DMS153 (cell line): Measurements from ENCODE around the gene SLC44A4.
"Not testable (repeated sequence)": the region's sequence is repeated elsewhere in the genome, so short reads cannot be mapped to it uniquely, and the experiment has no call there.

ENCODE experiments used
- DNase-seq: peaks from one replicate; lab custom pipeline; 2025; lab: John Stamatoyannopoulos, UW

Gene SLC44A4

DNA sequence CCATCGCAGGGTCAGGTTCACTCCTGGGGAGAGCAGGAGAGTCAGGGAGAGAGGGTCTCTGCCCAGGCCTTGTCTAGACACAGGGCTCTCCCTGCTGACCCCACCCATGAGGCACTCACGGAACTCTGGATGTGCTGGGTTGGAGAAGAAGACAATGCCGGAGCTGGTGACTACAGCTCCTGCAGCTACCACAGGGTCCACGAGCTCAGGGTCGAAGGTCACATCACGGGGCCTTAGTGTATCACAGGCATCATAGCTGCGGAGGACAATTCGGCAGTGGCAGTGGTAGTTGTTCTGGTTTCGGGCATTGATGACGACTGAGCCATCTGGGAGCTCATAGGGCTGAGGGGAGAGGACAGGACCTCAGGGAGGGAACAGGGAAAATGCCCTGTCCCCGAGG lies 18.9 kb downstream of the SLC44A4 start:
- no peak for DNase-seq

DNA sequence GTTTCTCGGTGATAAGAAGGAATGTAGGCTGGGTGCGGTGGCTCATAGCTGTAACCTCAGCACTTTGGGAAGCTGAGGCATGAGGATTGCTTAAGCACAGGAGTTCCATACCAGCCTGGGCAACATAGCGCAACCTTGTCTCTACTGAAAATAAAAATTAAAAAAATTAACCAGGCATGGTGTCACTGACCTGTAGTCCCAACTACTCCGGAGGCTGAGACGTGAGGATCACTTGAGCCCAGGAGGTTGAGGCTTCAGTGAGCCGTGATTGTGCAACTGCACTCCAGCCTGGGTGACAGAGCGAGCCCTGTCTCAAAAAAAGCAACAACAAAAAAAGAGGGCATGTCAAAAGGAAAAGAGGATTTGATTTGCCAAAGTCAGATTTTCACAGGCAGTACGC lies 20.1 kb downstream of the SLC44A4 start:
- DNase-seq = no peak

DNA sequence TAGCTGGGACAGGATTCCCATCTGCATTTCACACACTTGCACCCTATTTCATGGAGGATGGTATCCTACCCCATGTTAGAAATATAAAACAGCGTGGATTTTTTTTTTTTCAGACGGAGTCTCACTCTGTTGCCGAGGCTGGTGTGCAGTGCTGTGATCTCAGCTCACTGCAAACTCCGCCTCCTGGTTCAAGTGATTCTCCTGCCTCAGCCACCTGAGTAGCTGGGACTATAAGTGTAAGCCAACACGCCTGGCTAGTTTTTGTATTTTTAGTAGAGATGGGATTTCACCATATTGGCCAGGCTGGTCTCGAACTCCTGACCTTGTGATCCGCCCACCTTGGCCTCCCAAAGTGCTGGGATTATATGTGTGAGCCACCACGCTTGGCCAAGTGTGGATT lies 21.0 kb downstream of the SLC44A4 start:
- not testable (repeated sequence) for DNase-seq

DNA sequence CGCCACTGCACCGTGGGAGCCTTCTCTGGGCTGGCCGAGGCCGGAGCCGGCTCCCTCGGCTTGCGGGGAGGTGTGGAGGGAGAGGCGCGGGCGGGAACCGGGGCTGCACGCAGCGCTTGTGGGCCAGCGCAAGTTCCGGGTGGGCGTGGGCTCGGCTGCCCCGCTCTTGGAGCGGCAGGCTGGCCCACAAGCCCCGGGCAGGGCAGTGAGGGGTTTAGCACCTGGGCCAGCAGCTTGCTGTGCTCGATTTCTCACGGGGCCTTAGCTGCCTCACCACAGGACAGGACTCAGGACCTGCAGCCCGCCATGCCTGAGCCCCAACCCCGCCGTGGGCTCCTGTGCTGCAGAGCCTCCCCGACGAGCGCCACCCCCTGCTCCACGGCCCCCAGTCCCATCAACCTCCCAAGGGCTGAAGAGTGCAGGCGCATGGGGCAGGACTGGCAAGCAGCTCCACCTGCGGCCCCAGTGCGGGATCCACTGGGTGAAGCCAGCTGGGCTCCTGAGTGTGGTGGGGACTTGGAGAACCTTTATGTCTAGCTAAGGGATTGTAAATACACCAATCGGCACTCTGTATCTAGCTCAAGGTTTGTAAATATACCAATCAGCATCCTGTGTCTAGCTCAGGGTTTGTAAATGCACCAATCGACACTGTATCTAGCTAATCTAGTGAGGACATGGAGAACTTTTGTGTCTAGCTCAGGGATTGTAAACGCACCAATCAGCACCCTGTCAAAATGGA lies 26.6 kb downstream of the SLC44A4 start:
- DNase-seq = not testable (repeated sequence)

DNA sequence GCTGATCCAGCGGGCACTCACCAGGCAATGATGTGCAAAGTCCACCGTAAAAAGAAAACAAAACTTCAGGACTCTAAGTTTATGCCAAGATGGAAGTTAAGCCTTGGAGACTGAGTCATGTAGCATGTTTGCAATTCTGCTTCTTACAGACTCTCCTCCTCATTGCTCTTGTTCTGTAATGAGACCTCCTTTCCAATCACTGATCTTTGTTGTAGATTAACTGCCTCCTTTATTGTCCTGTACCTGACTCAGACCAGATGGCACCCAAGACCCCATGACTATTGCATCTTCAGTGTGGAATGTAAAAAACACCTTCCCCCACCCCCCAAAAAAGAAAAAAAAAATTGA lies 27.3 kb downstream of the SLC44A4 start:
- no peak for DNase-seq

DNA sequence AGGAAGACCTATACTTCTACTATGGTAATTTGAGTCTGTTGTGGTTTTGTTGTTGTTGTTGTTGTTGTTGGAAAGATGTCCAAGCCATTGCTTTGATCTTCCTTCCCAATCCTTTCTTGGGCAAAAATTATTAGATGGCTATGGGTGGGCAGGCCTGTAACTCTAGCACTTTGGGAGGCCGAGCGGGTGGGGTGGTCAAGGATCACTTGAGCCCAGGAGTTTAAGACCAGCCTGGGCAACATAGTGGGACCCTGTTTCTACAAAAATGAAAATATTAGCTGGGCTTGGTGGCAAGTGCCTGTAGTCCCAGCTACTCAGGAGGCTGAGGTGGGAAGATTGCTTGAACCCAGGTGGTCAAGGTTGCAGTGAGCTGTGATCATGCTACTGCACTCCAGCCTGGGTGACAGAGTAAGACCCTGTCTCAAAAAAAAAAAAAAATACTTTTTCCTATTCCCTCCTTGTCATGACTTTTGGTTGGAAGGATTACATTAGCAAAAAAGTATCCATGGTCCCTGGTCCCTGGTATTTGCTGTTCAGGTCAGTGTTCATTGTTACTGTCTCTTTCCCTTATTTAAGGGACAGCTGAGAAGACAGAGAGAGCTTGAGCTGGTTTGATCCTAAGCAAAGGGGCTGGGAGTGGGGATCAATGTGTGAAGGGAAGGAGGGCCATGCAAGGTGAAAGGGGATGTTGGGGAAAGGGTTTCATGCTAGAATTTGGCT lies 27.9 kb downstream of the SLC44A4 start:
- DNase-seq = no peak

DNA sequence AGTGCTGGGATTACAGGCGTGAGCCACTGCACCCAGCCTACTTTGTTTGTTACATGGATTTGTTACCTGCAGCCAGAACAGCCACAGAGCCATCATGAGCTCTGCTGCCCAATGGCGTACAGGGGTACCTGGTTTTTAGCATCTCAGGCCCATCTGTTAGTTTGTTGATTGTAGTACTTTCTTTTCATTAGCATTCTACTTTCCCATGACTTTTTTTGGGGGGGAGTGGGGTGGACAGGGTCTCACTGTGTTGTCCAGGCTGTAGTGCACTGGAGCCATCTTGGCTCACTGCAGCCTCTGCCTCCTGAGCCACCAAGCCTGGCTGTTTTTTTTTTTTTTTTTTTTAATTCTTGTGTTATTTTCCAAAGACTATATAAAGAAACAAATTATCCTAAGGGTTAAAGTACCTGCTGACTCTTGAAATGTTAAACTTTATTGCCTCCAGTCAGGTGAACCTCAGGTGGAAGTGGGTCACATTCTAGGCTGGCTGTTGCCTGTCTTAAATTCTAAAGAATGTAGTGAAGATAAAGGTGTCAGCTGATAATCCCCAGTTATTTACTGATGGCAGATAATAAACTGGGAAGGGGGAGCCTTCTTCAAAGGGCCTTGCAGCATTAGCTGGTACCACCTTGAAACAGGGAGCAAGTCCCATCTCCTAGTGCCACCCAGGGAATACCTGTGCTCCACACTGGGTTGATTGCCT lies 31.4 kb downstream of the SLC44A4 start:
- no peak for DNase-seq

DNA sequence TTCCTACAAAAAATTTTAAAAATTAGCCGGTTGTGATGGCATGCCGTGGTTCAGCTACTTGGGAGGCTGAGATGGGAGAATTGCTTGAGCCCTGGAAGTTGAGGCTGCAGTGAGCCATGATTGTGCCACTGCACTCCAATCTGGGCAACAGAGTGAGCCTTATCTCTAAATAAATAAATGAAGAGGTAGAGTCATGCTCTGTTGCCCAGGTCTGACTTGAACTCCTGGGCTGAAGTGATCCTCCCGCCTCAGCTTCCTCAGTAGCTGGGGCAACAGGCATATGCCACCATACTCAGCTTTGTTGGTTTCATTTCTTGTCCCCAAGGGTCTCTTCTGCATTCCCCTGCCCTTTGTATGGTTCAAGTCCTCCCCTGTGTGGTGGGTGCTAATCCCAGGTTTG lies 34.3 kb downstream of the SLC44A4 start:
- no peak for DNase-seq

DNA sequence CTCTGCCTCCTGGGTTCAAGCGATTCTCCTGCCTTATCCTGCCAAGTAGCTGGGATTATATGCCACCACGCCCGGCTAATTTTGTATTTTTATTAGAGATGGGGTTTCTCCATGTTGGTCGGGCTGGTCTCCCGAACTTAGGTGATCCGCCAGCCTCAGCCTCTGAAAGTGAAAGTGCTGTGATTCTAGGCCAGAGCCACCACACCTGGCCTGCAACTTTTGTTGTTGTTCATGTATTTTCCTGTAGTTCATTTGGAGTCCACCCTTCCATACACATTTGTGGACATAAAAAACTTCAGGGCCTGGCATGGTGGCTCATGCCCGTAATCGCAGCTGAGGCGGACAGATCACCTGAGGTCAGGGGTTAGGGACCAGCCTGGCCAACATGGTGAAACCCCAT lies 36.7 kb downstream of the SLC44A4 start:
- DNase-seq = no peak

DNA sequence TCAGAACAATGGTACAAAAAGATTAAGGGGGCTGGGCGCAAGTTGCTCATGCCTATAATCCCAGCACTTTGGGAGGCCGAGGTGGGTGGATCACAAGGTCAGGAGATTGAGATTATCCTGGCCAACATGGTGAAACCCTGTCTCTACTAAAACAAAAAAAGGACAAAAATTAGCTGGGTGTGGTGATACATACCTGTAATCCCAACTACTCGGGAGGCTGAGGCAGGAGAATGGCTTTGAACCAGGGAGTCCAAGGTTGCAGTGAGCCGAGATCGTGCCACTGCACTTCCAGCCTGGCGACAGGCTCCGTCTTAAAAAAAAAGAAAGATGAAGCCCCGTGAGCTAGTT lies 39.0 kb downstream of the SLC44A4 start:
- not testable (repeated sequence) for DNase-seq

DNA sequence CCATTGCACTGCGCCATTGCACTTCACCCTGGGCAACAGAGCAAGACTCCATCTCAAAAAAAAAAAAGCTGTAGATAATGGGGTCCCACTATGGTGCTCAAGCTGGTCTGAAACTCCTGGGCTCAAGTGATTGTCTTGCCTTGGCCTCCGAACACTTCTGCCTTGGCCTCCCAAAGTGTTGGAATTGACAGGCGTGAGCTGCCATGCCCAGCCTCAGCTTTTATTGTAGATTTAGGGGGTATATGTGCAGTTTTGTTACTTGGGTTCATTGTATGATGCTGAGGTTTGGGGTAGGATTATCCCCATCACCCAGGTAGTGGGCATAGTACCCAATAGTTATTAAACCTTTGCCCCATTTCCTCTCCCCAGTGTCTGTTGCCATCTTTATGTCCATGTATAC lies 39.8 kb downstream of the SLC44A4 start:
- DNase-seq = no peak

DNA sequence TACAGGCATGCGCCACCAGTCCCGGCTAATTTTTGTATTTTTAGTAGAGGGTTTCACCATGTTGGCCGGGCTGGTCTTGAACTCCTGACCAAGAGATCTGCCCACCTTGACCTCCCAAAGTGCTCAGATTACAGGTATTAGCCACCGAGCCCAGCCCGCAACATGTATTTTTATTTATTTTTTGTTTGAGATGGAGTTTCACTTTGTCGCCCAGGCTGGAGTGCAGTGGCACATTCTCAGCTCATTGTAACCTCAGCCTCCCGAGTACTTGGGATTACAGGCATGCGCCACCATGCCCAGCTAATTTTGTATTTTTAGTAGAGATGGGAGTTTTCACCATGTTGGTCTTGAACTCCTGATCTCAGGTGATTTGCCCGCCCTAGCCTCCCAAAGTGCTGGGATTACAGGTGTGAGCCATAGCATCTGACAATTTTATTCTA lies 40.7 kb downstream of the SLC44A4 start:
- DNase-seq = not testable (repeated sequence)

DNA sequence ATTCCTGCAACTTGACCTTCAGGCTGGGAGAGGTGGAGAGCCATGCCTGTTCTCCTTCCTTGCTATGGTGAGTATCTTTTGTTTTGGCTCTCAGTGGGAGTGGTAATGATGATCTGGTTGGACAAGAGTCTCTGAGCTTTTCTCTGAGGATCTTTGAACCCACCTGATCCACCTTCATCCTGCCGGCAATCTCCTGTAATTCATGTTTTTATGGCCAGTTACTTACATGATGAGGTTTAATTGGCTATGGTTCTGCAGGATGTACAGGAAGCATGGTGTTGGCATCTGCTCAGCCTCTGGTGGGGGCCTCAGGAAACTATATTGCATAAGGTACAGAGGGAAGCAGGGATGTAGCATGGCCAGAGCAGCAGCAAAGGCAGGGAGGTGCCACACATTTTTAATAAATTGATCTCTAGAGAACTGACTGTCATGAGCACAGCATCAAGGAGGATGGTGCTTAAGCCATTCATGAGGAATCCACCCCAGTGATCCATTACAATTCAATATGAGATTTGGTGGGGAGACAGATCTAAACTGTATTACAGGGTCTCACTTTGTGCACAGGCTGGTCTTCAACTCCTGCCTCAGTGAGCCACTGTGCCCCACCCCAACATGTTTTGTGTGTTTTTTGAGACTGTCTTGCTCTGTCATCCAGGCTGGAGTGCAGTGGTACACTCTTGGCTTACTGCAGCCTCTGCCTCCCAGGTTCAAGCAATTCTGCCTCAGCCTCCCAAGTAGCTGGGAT lies 41.3 kb downstream of the SLC44A4 start:
- DNase-seq = no peak

DNA sequence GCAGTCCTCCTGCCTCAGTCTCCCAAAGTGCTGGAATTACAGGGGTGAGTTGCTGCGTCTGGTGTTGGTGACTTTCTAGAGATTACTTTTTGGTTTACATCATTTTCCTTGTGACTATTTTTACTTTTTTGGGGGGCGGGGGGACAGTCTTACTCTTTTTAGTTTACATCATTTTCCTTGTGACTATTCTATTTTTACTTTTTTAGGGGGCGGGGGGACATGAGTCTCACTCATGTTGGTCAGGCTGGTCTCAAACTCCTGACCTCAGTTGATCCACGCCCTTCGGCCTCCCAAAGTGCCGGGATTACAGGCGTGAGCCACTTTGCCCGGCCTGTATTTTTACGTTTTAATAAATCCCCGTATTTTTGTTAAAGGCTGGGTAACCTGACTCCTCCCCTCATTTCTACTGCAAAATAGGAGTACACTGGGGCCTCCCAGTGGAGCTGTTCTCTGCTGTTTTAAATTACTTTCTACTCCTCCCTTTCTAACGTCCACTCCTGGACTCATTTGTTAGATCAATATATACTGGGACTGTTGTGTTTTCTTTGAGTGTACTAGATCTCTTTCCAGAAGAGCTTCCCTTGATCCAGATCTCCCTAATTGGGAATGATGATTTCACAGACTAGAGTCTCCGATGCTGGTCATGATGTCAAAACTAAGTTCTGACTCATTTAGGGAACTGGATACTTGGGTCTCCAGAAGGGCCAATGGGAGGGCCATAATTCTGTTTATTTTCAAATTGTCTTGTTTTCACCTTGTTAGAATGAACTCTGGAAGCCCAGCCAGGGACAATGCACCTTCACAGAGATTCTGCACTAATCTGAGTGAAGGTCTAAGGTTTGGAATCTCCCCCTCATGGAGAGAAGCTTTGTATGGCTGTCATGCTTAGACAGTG lies 42.1 kb downstream of the SLC44A4 start:
- DNase-seq = no peak

DNA sequence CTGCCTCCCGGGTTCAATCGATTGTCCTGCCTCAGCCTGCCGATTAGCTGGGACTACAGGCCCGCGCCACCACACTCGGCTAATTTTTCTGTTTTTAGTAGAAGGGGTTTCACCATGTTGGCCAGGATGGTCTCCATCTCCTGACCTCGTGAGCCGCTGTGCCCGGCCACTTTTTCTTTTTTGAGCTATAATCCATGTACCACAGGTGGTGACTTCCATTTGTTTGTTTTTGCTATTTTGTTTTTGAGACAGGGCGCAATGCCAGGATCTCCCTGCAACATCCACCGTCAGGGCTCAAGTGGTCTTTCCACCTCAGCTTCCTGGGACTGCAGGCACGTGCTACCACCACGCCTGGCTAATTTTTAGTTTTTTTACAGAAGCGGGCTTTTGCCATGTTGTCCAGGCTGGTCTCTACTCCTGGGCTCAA lies 42.7 kb downstream of the SLC44A4 start:
- no peak for DNase-seq

DNA sequence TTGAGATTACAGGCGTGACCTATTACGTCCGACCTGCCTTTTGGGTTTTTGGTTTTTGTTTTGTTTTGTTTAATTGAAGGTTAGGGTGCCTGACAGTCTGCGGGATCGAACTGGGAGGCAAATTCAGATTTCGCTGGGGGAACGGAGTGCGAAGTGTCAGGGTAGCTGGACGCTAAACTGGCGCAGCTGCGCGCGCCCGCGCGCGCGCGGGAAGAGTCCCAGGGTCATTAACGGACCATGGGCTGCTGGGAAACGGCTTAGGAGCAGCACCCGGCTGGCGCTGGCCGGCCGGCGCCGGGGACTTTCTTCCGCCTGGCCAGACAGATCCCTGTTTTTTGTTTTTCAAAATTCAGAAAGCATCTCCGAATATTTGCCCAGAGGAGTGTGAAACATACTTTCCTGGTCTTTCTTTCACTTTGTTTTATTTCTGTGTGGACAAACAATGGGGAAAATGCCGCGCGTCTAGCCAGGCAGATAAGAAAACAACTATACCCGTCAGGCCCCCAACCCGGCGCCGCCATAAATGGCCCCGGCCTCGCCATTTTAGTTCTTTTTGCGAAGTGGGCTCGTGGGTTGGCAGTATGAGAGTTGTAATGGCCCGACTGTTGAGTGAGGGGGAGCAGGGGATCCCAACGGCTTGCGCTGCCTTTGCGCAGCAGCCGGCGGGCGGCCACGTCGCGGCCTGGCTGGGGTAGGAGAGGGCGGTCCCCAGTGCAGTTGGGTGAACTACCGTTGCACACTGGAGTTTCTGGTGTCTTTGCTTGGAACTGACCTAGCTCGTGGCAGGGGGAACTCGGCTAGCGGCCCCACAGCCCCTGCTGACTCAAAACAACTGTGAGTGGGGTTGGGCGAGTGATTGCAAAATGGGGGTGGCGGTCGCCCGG lies 44.2 kb downstream of the SLC44A4 start:
- DNase-seq = peak; percentile 89

DNA sequence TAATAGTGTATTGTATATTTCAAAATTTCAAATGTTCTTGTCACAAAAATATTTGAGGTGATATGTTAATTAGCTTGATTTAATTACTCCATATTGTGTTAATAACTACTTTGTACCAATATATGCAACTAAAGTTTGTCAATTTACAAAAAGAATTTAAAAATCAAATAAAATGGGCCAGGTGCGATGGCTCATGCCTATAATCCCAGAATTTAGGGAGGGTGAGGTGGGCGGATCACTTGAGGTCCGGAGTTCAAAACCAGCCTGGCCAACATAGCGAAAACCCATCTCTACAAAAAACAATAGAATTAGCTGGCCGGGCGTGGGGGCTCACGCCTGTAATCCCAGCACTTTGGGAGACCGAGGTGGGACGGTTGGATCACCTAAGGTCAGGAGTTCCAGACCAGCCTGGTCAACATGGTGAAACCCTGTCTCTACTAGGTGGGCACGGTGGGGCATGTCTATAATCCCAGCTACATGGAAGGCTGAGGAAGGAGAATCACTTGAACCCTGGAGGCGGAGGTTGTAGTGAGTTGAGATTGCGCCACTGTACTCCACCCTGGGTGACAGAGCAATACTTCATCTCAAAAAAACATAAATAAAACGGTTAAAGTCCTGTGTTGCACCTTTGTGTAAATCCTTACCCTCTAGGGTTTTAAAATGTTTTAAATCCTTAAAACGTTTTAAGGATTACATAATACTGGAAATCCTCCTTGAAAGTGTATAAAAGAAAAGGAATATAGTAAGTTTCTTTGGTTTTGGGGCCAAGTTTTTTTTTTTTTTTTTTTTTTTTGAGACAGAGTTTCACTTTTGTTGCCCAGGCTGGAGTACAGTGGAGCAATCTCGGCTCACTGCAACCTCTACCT lies 47.2 kb downstream of the SLC44A4 start:
- DNase-seq = no peak

DNA sequence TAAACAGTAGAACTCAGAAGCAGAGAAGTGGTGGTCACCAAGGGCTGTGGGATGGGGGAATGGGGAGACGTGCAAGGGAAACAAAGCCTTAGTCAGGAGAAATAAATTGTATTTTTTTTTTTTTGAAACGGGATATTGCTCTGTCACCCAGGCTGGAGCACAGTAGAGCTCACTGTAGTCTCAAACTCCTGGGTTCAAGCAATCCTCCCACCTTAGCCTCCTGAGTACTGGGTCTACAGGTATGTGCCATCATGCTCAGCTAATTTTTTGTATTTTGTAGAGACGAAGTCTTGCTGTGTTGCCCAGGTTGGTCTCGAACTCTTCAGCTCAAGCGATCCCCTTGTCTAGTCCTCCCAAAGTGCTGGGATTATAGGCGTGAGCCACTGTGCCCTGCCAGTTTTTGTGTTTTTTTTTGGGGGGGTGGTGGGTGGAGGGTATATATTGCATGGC lies 47.9 kb downstream of the SLC44A4 start:
- DNase-seq = no peak

DNA sequence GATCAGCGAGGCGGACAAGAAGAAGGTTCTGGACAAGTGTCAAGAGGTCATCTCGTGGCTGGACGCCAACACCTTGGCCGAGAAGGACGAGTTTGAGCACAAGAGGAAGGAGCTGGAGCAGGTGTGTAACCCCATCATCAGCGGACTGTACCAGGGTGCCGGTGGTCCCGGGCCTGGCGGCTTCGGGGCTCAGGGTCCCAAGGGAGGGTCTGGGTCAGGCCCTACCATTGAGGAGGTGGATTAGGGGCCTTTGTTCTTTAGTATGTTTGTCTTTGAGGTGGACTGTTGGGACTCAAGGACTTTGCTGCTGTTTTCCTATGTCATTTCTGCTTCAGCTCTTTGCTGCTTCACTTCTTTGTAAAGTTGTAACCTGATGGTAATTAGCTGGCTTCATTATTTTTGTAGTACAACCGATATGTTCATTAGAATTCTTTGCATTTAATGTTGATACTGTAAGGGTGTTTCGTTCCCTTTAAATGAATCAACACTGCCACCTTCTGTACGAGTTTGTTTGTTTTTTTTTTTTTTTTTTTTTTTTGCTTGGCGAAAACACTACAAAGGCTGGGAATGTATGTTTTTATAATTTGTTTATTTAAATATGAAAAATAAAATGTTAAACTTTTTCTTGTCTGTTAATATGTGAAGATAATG lies 49.0 kb downstream of the SLC44A4 start:
- DNase-seq = peak; percentile 32
